HG03045 (cell line): ENCODE data around the gene CKAP2L.

Source experiments
- ATAC-seq: cut with Tn5 transposase; IDR thresholded peaks from one replicate; pipeline ENCODE4 v1.9.1; 2021; ENCODE audit warnings: mild to moderate bottlenecking, moderate library complexity; ENCODE audit not compliant: unreplicated experiment

Gene CKAP2L

GRCh38 chr2:112762276-112762675 is 2.1 kb downstream of the CKAP2L start:
- no peak for ATAC-seq

- ATAC-seq, result no peak
Measured at GRCh38 chr2:112760149-112760548, 4.3 kb downstream of the CKAP2L start.

GRCh38 chr2:112758711-112759110 is 5.7 kb downstream of the CKAP2L start:
- no peak for ATAC-seq

- ATAC-seq, result no peak
Measured at GRCh38 chr2:112757265-112757664, 7.1 kb downstream of the CKAP2L start.

- ATAC-seq, result no peak
Measured at GRCh38 chr2:112756207-112756606, 8.2 kb downstream of the CKAP2L start.

GRCh38 chr2:112755444-112755843 is 9.0 kb downstream of the CKAP2L start:
- no peak for ATAC-seq

GRCh38 chr2:112754564-112754963 is 9.8 kb downstream of the CKAP2L start:
- no peak for ATAC-seq

GRCh38 chr2:112752667-112753066 is 11.7 kb downstream of the CKAP2L start:
- ATAC-seq, result no peak

GRCh38 chr2:112751451-112752197 is 12.8 kb downstream of the CKAP2L start:
- no peak for ATAC-seq

- ATAC-seq, result no peak
Measured at GRCh38 chr2:112750560-112750843, 13.9 kb downstream of the CKAP2L start.

GRCh38 chr2:112749755-112750559 is 14.5 kb downstream of the CKAP2L start:
- ATAC-seq, result no peak

- ATAC-seq, result no peak
Measured at GRCh38 chr2:112740527-112740926, 23.9 kb downstream of the CKAP2L start.

- no peak for ATAC-seq
Measured at GRCh38 chr2:112737542-112738232, 26.7 kb downstream of the CKAP2L start.

- ATAC-seq, result no peak
Measured at GRCh38 chr2:112733871-112734270, 30.5 kb downstream of the CKAP2L start.

- no peak for ATAC-seq
Measured at GRCh38 chr2:112733456-112733855, 31.0 kb downstream of the CKAP2L start.

- no peak for ATAC-seq
Measured at GRCh38 chr2:112731479-112731878, 32.9 kb downstream of the CKAP2L start.

- no peak for ATAC-seq
Measured at GRCh38 chr2:112730791-112731190, 33.6 kb downstream of the CKAP2L start.

- ATAC-seq, result no peak
Measured at GRCh38 chr2:112730216-112730615, 34.2 kb downstream of the CKAP2L start.

GRCh38 chr2:112728378-112729175 is 35.8 kb downstream of the CKAP2L start:
- no peak for ATAC-seq

- no peak for ATAC-seq
Measured at GRCh38 chr2:112728029-112728362, 36.4 kb downstream of the CKAP2L start.
